GF-D8 (cell line): ENCODE results near the gene PRKAR2A.
A peak's percentile ranks its signal among the peaks of the same experiment; 100 is the strongest.
"Not testable (repeated sequence)": the region's sequence is repeated elsewhere in the genome, so short reads cannot be mapped to it uniquely, and the experiment has no call there.

Source experiments
- DNase-seq: peaks from one replicate; lab custom pipeline; 2025; lab: John Stamatoyannopoulos, UW

The PRKAR2A gene

GRCh38 chr3:48778565-48778964 is 69.1 kb downstream of the PRKAR2A start:
- DNase-seq, result not testable (repeated sequence)

GRCh38 chr3:48776854-48777253 is 70.8 kb downstream of the PRKAR2A start:
- no peak for DNase-seq

- DNase-seq, result no peak
These were observed 77.5 kb downstream of the PRKAR2A start for GRCh38 chr3:48770192-48770502.

- DNase-seq, result peak; percentile 7
These were observed 82.3 kb downstream of the PRKAR2A start for GRCh38 chr3:48765376-48765775.

- no peak for DNase-seq
These were observed 84.9 kb downstream of the PRKAR2A start for GRCh38 chr3:48762816-48763215.

GRCh38 chr3:48759991-48760540 is 87.6 kb downstream of the PRKAR2A start:
- DNase-seq, result not testable (repeated sequence)

GRCh38 chr3:48759531-48759930 is 88.1 kb downstream of the PRKAR2A start:
- DNase-seq, result not testable (repeated sequence)

- no peak for DNase-seq
These were observed 88.6 kb downstream of the PRKAR2A start for GRCh38 chr3:48759071-48759470.

GRCh38 chr3:48756640-48757039 is 91.0 kb downstream of the PRKAR2A start:
- no peak for DNase-seq

GRCh38 chr3:48750856-48751255 is 96.8 kb downstream of the PRKAR2A start:
- no peak for DNase-seq

- no peak for DNase-seq
These were observed 98.9 kb downstream of the PRKAR2A start for GRCh38 chr3:48748754-48749153.

GRCh38 chr3:48747706-48748105 is 100.0 kb downstream of the PRKAR2A start:
- no peak for DNase-seq

GRCh38 chr3:48747015-48747615 is 100.6 kb downstream of the PRKAR2A start:
- no peak for DNase-seq

- DNase-seq, result no peak
These were observed 103.9 kb downstream of the PRKAR2A start for GRCh38 chr3:48743773-48744172.

- not testable (repeated sequence) for DNase-seq
These were observed 106.4 kb downstream of the PRKAR2A start for GRCh38 chr3:48741226-48741625.

GRCh38 chr3:48739955-48740823 is 107.5 kb downstream of the PRKAR2A start:
- DNase-seq, result no peak

GRCh38 chr3:48739617-48739954 is 108.1 kb downstream of the PRKAR2A start:
- no peak for DNase-seq

GRCh38 chr3:48738926-48739616 is 108.6 kb downstream of the PRKAR2A start:
- DNase-seq, result no peak

GRCh38 chr3:48738144-48738536 is 109.5 kb downstream of the PRKAR2A start:
- no peak for DNase-seq

- DNase-seq, result not testable (repeated sequence)
These were observed 112.5 kb downstream of the PRKAR2A start for GRCh38 chr3:48735075-48735767.

GRCh38 chr3:48734541-48734940 is 113.1 kb downstream of the PRKAR2A start:
- DNase-seq, result not testable (repeated sequence)
